ENCODE results near the gene ERLIN1.
"Not testable (repeated sequence)": the region's sequence is repeated elsewhere in the genome, so short reads cannot be mapped to it uniquely, and the experiment has no call there.

The ERLIN1 gene

DNA sequence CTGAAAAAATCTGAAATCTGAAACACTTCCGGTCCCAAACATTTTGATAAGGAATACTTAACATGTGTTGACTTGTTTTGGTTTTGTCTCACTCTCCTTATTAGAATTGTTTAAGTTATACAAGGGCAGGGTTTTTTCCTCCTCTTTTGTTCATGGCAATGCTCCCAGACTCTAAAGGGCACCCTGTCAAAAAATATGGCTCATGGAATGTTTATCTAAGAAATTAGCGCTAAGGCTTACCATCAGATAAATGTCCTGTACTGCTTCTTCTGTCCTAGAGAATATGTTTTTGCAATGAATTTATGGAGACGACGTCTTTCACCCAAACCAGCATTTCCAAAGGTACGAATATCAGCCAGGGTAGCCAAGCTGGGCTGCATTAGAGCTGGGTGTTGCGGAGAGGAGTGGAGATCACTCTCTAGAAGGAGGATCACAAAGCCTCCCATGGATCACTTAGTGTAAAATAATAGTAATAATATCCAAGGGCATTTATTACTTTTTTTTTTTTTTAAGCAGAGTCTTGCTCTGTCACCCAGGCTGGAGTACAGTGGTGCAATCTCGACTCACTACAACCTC is 46.8 kb downstream of the ERLIN1 start:
- H3K36me3 Mint-ChIP-seq (ENCODE audit: insufficient read depth): no peaks in the 10 kb centered on the region
- DNase-seq (no peak), ATAC-seq (replicated peaks) (no peak)
- no peak overlapping the region for H3K4me3 Mint-ChIP-seq
- no peak overlapping the region for H3K27ac Mint-ChIP-seq
- no peaks in the 10 kb centered on the region for H3K9me3 Mint-ChIP-seq
- peaks cover 19 to 35% of the 10 kb centered on the region in 2 donors for H3K27me3 Mint-ChIP-seq
- H3K4me1 Mint-ChIP-seq (ENCODE audit: low read depth in 2 of 2): no peaks in the 10 kb centered on the region

- H3K4me1 Mint-ChIP-seq (ENCODE audit: low read depth in 2 of 2): no peaks in the 10 kb centered on the region
- peaks cover 16 to 47% of the 10 kb centered on the region in 2 donors for H3K27me3 Mint-ChIP-seq
- no peaks in the 10 kb centered on the region for H3K9me3 Mint-ChIP-seq
- H3K4me3 Mint-ChIP-seq: no peak overlapping the region
- ATAC-seq (replicated peaks): no peak
- DNase-seq: no peak
- H3K36me3 Mint-ChIP-seq (ENCODE audit: insufficient read depth): no peaks in the 10 kb centered on the region
- H3K27ac Mint-ChIP-seq: no peak overlapping the region
These were observed 50.3 kb downstream of the ERLIN1 start for GRCh38 chr10:100135486-100135885.

DNA sequence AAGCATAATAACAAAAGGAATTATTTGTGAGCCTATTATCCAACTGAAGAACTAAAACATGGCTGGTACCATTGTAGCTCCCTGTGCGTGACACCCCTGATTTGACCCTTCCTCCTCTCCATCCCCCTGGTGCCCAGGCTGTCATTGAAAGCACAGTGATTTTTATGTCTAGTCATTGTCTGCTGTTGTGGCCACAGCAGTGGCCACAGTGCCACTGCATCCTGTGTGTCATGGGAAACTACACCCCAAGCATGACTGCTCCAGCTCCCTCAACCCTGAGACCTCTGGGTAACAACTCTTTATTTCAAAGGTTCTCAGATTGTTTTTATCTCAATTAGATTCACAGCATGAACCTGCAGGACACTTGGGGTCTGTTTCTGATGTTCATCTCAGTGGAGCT is 52.0 kb downstream of the ERLIN1 start:
- no peaks in the 10 kb centered on the region for H3K36me3 Mint-ChIP-seq (ENCODE audit: insufficient read depth)
- H3K4me1 Mint-ChIP-seq (ENCODE audit: low read depth in 2 of 2): no peaks in the 10 kb centered on the region
- no peak for ATAC-seq (replicated peaks)
- no peaks in the 10 kb centered on the region for H3K9me3 Mint-ChIP-seq
- H3K27ac Mint-ChIP-seq: no peak overlapping the region
- DNase-seq: no peak
- H3K27me3 Mint-ChIP-seq: peaks cover 9 to 49% of the 10 kb centered on the region in 2 donors
- no peak overlapping the region for H3K4me3 Mint-ChIP-seq

GRCh38 chr10:100132427-100132826 is 53.4 kb downstream of the ERLIN1 start:
- Mint-ChIP-seq H3K36me3 (ENCODE audit: insufficient read depth) (no peaks in the 10 kb centered on the region), H3K9me3 (no peaks in the 10 kb centered on the region), H3K27me3 (peaks cover 23 to 56% of the 10 kb centered on the region in 2 donors), H3K4me1 (ENCODE audit: low read depth in 2 of 2) (no peaks in the 10 kb centered on the region), H3K4me3 (no peak overlapping the region), H3K27ac (no peak overlapping the region)
- DNase-seq (no peak), ATAC-seq (replicated peaks) (no peak)

GRCh38 chr10:100131571-100131970 is 54.3 kb downstream of the ERLIN1 start:
- no peak overlapping the region for H3K4me3 Mint-ChIP-seq
- ATAC-seq (replicated peaks) (no peak), DNase-seq (no peak)
- H3K4me1 Mint-ChIP-seq (ENCODE audit: low read depth in 2 of 2): no peaks in the 10 kb centered on the region
- peaks cover 26 to 55% of the 10 kb centered on the region in 2 donors for H3K27me3 Mint-ChIP-seq
- no peak overlapping the region for H3K27ac Mint-ChIP-seq
- H3K9me3 Mint-ChIP-seq: no peaks in the 10 kb centered on the region
- H3K36me3 Mint-ChIP-seq (ENCODE audit: insufficient read depth): no peaks in the 10 kb centered on the region

DNA sequence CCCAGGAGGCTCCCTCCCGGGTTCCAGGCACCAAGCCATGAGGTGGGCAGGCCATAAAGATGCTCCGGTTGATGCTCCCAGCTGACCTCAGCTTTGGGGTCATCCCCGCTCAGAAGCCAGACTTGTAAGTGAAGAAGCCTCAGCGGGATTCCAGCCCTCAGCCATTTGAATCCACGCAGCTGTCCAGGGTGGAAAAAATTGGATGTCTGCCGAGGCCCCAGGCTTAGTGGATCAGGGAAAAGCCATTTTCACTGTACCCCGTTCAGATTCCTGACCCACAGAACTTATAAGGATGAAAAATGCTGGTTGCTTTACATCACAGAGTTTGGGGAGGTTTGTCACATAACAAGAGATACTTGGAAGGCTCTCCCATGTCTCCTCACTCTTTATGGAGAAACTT is 55.0 kb downstream of the ERLIN1 start:
- H3K4me1 Mint-ChIP-seq (ENCODE audit: low read depth in 2 of 2): no peaks in the 10 kb centered on the region
- no peaks in the 10 kb centered on the region for H3K36me3 Mint-ChIP-seq (ENCODE audit: insufficient read depth)
- peaks cover 26 to 55% of the 10 kb centered on the region in 2 donors for H3K27me3 Mint-ChIP-seq

DNA sequence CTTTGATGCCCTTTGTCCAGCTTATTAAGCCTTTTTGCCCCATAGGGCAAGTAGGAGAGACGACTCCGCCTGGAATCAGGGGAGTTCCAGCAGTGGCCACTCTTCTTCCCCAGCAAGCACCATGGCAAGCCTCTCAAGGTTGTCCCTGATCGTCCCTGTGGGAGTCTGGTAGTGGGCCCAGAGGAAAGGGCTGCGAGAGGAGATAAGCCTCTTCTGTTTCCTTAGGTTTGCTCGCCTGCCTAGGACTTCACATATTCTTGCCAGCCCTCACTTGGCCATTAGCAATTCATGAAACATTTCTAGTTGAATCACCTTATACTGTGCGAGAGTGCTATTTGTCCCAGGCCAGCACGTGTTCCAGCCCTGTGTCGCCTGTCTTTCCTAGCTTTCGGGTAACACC is 56.4 kb downstream of the ERLIN1 start:
- no peak for ATAC-seq (replicated peaks)

More for the DNA sequence above, 55.0 kb downstream of the ERLIN1 start:
- ATAC-seq (replicated peaks): no peak
- DNase-seq: no peak
- Mint-ChIP-seq H3K27ac (no peak overlapping the region), H3K4me3 (no peak overlapping the region), H3K9me3 (no peaks in the 10 kb centered on the region)

DNA sequence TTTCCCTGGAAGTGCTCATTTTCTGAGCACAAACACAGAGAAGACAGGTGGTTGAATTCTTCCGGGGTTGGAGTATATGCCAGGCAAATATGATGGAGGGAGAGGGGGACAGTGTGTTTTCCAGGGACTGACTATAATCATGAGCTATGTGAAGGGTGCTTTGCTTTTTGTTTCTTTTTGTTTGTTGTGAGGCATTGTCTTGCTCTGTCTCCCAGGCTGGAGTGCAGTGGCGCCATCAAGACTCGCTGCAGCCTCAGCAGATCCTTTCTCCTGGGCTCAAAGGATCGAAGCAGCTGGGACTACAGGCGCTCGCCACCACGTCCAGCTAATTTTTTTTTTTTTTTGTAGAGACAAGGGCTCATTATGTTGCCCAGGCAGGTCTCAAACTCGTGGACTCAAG is 56.9 kb downstream of the ERLIN1 start:
- Mint-ChIP-seq H3K9me3 (no peaks in the 10 kb centered on the region), H3K27ac (peak overlapping the region in 1 of 2 donors; percentile 20), H3K27me3 (peaks cover 39 to 59% of the 10 kb centered on the region in 2 donors), H3K36me3 (ENCODE audit: insufficient read depth) (no peaks in the 10 kb centered on the region), H3K4me1 (ENCODE audit: low read depth in 2 of 2) (no peaks in the 10 kb centered on the region), H3K4me3 (no peak overlapping the region)
- DNase-seq: no peak
- ATAC-seq (replicated peaks): no peak

More for the DNA sequence above, 56.4 kb downstream of the ERLIN1 start:
- DNase-seq: no peak
- Mint-ChIP-seq H3K4me1 (ENCODE audit: low read depth in 2 of 2) (no peaks in the 10 kb centered on the region), H3K27ac (no peak overlapping the region), H3K9me3 (no peaks in the 10 kb centered on the region), H3K27me3 (peaks cover 35 to 57% of the 10 kb centered on the region in 2 donors), H3K36me3 (ENCODE audit: insufficient read depth) (no peaks in the 10 kb centered on the region), H3K4me3 (no peak overlapping the region)

DNA sequence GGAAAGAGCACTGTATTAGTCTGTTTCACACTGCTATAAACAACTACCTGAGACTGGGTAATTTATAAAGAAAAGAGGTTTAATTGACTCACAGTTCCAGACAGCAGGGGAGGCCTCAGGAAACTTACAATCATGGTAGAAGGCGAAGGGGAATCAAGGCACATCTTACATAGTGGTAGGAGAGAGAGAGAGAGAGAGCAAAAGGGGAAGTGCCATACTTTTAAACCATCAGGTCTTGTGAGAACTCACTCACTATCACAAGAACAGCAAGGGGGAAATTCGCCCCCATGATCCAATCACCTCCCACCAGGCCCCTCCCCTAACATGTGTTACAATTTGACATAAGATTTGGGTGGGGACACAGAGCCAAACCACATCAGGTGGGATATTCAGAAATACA is 60.5 kb downstream of the ERLIN1 start:
- not testable (repeated sequence) for H3K27ac Mint-ChIP-seq; DNase-seq; ATAC-seq (replicated peaks); H3K9me3 Mint-ChIP-seq; H3K4me1 Mint-ChIP-seq (ENCODE audit: low read depth in 2 of 2); H3K36me3 Mint-ChIP-seq (ENCODE audit: insufficient read depth); H3K4me3 Mint-ChIP-seq
- peaks cover 38 to 42% of the 10 kb centered on the region in 2 donors for H3K27me3 Mint-ChIP-seq

GRCh38 chr10:100124097-100124496 is 61.7 kb downstream of the ERLIN1 start:
- H3K36me3 Mint-ChIP-seq (ENCODE audit: insufficient read depth): no peaks in the 10 kb centered on the region
- ATAC-seq (replicated peaks) (no peak), DNase-seq (no peak)
- no peak overlapping the region for H3K27ac Mint-ChIP-seq
- H3K27me3 Mint-ChIP-seq: peaks cover 33 to 39% of the 10 kb centered on the region in 2 donors
- peaks cover 2 to 5% of the 10 kb centered on the region in 2 donors for H3K4me1 Mint-ChIP-seq (ENCODE audit: low read depth in 2 of 2)
- H3K4me3 Mint-ChIP-seq: no peak overlapping the region
- H3K9me3 Mint-ChIP-seq: no peaks in the 10 kb centered on the region

GRCh38 chr10:100122780-100123179 is 63.0 kb downstream of the ERLIN1 start:
- Mint-ChIP-seq H3K4me1 (ENCODE audit: low read depth in 2 of 2) (peaks cover 2 to 5% of the 10 kb centered on the region in 2 donors), H3K27me3 (peaks cover 30% of the 10 kb centered on the region in 2 donors), H3K4me3 (no peak overlapping the region), H3K36me3 (ENCODE audit: insufficient read depth) (no peaks in the 10 kb centered on the region), H3K9me3 (peaks cover 0 to 2% of the 10 kb centered on the region in 2 donors), H3K27ac (no peak overlapping the region)
- ATAC-seq (replicated peaks) (no peak), DNase-seq (no peak)

- Mint-ChIP-seq H3K36me3 (ENCODE audit: insufficient read depth) (no peaks in the 10 kb centered on the region), H3K4me1 (ENCODE audit: low read depth in 2 of 2) (peaks cover 2 to 5% of the 10 kb centered on the region in 2 donors), H3K9me3 (peaks cover 0 to 2% of the 10 kb centered on the region in 2 donors), H3K4me3 (no peak overlapping the region), H3K27me3 (peaks cover 35 to 41% of the 10 kb centered on the region in 2 donors), H3K27ac (no peak overlapping the region)
- DNase-seq: no peak
- ATAC-seq (replicated peaks): no peak
These were observed 65.3 kb downstream of the ERLIN1 start for GRCh38 chr10:100120550-100120949.

DNA sequence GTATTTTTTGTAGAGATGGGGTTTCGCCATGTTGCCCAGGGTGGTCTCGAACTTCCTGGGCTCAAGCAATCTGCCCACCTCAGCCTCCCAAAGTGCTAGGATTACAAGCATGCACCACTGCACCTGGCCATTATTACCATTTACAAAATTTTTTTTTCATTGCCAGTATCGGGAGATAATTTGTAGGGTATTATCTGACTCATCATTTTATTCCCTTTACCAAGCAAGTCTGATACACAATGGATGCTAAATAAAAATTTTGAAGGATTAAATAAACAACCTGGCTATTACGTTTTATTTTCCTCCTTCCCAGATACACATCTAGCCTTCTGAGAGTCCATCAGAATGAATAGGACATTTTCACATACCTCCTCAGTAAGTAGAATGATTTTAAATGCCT is 66.1 kb downstream of the ERLIN1 start:
- H3K27ac Mint-ChIP-seq: no peak overlapping the region
- no peaks in the 10 kb centered on the region for H3K36me3 Mint-ChIP-seq (ENCODE audit: insufficient read depth)
- peaks cover 37 to 46% of the 10 kb centered on the region in 2 donors for H3K27me3 Mint-ChIP-seq
- DNase-seq (no peak), ATAC-seq (replicated peaks) (no peak)
- peaks cover 2 to 5% of the 10 kb centered on the region in 2 donors for H3K4me1 Mint-ChIP-seq (ENCODE audit: low read depth in 2 of 2)
- no peak overlapping the region for H3K4me3 Mint-ChIP-seq
- H3K9me3 Mint-ChIP-seq: peaks cover 0 to 2% of the 10 kb centered on the region in 2 donors

DNA sequence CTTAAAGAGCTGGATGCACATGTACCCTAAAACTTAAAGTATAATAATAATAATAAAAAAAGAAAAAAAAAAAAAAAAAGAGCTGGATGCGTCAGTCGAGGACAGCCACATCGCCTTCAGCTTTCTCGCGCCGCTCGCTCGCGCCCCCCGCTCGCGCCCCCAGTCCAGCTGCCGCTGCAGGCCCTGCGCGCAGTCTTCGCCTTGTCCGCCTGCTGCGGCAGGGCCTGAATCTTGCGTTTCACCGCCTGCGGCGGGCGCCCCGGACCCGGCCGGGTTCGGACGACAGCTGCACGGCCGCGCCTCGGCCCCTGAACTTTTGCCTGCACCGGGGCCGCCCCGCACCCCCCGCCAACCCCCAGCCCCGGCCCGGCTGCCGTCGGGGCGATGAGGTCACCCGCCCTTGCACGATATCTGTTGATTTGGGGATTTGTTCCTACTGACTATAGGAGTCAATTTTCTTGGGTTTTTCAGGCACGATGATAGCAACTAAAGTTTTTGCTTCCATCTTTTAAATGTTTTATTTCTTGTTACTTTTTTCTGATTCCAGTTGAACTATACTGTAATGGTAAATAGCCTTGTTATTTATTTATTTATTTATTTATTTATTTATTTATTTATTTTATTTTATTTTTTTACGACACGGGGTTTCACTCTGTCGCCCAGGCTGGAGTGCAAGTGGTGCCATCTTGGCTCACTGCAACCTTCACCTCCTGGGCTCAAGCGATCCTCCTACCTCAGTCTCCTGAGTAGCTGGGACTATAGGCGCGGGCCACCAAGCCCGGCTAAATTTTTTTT is 70.7 kb downstream of the ERLIN1 start:
- Mint-ChIP-seq H3K27me3 (peaks cover 31 to 58% of the 10 kb centered on the region in 2 donors), H3K27ac (no peak overlapping the region), H3K9me3 (peaks cover 0 to 2% of the 10 kb centered on the region in 2 donors), H3K4me1 (ENCODE audit: low read depth in 2 of 2) (no peaks in the 10 kb centered on the region), H3K4me3 (no peak overlapping the region), H3K36me3 (ENCODE audit: insufficient read depth) (no peaks in the 10 kb centered on the region)
- ATAC-seq (replicated peaks) (no peak), DNase-seq (no peak)
